HEK293 (cell line): ENCODE results near the gene CRLF2.

Experiments
- CTCF ChIA-PET: fragments of 350-600 bp; formaldehyde crosslinking; extraction: SDS; loops from one replicate; lab custom pipeline; 2021; ENCODE audit warnings: antibody characterized with exemption; lab: Yijun Ruan, JAX
- POLR2A ChIA-PET: fragments of 300-600 bp; formaldehyde crosslinking; extraction: SDS; loops from one replicate; lab custom pipeline; 2020; ENCODE audit warnings: antibody characterized with exemption, inconsistent platforms; lab: Yijun Ruan, JAX
- H3K27ac ChIP-seq: fragments of 200-500 bp; sonication (Bioruptor generic); 2 replicates; pipeline ENCODE4 v1.5.1; 2014; ENCODE audit warnings: low read depth, low read length, control low read depth, inconsistent platforms; ENCODE audit errors: extremely low read depth
- H3K36me3 ChIP-seq, 2 experiments: fragments of 200-500 bp in 1 of 2; sonication (Bioruptor generic) in 1 of 2; 1 replicate in 1 of 2; 2 replicates in 1 of 2; pipeline ENCODE4 v1.5.1; 2014 to 2017; ENCODE audit warnings: inconsistent platforms in 2 of 2, low read length in 2 of 2; ENCODE audit not compliant: control insufficient read depth in 2 of 2, insufficient read depth in 1 of 2
- H3K4me1 ChIP-seq: fragments of 200-500 bp; sonication (Bioruptor generic); 2 replicates; pipeline ENCODE4 v1.5.1; 2014; ENCODE audit warnings: mild to moderate bottlenecking, low read length, inconsistent platforms; ENCODE audit not compliant: control insufficient read depth, insufficient read depth
- H3K4me3 ChIP-seq: 2 replicates; pipeline ENCODE4 v1.5.1; 2011; ENCODE audit warnings: low read depth, mild to moderate bottlenecking, control low read depth, low read length, moderate library complexity
- H3K9me3 ChIP-seq: fragments of 200-500 bp; sonication (Bioruptor generic); 2 replicates; pipeline ENCODE4 v1.5.1; 2014; ENCODE audit warnings: low read depth, low read length, inconsistent platforms; ENCODE audit not compliant: control insufficient read depth, insufficient read depth
- EGR2 ChIP-seq: fragments of 450-650 bp; formaldehyde crosslinking; IDR thresholded peaks from 2 replicates; pipeline ENCODE4 v1.5.1; 2016; ENCODE audit warnings: low read depth, missing biosample characterization, missing genetic modification characterization
- GLIS1 ChIP-seq: fragments of 450-650 bp; formaldehyde crosslinking; IDR thresholded peaks from 2 replicates; pipeline ENCODE4 v1.5.1; 2016; ENCODE audit warnings: missing biosample characterization, missing genetic modification characterization
- KLF10 ChIP-seq: fragments of 450-650 bp; IDR thresholded peaks from 2 replicates; pipeline ENCODE4 v1.5.1; 2018; ENCODE audit warnings: missing biosample characterization, mild to moderate bottlenecking, missing genetic modification characterization
- MEIS1 ChIP-seq: sonication (generic); formaldehyde crosslinking; IDR thresholded peaks from 2 replicates; pipeline ENCODE4 v1.8.1; 2022; ENCODE audit warnings: missing genetic modification reagents, mild to moderate bottlenecking, borderline replicate concordance
- RBAK ChIP-seq: fragments of 450-650 bp; formaldehyde crosslinking; IDR thresholded peaks from 2 replicates; pipeline ENCODE4 v1.5.1; 2016; ENCODE audit warnings: missing biosample characterization, missing genetic modification characterization
- ZBTB17 ChIP-seq: fragments of 450-650 bp; formaldehyde crosslinking; IDR thresholded peaks from 2 replicates; pipeline ENCODE4 v1.5.1; 2016; ENCODE audit warnings: missing biosample characterization, missing genetic modification characterization
- ZBTB20 ChIP-seq: fragments of 450-650 bp; formaldehyde crosslinking; IDR thresholded peaks from 2 replicates; pipeline ENCODE4 v1.5.1; 2016; ENCODE audit warnings: missing biosample characterization, missing genetic modification characterization
- ZFP69B ChIP-seq: fragments of 450-650 bp; formaldehyde crosslinking; IDR thresholded peaks from 2 replicates; pipeline ENCODE4 v1.5.1; 2016; ENCODE audit warnings: missing biosample characterization, missing genetic modification characterization
- ZNF366 ChIP-seq: fragments of 450-650 bp; formaldehyde crosslinking; conservative IDR thresholded peaks from 2 replicates; pipeline ENCODE4 v1.5.1; 2016; ENCODE audit warnings: missing biosample characterization, missing genetic modification characterization
- ZNF423 ChIP-seq: fragments of 450-650 bp; formaldehyde crosslinking; IDR thresholded peaks from 2 replicates; pipeline ENCODE4 v1.5.1; 2016; ENCODE audit warnings: missing biosample characterization, missing genetic modification characterization
- ZNF433 ChIP-seq: fragments of 450-650 bp; formaldehyde crosslinking; IDR thresholded peaks from 2 replicates; pipeline ENCODE4 v1.5.1; 2016; ENCODE audit warnings: missing biosample characterization, missing genetic modification characterization, low read depth
- ZNF514 ChIP-seq: fragments of 450-650 bp; formaldehyde crosslinking; IDR thresholded peaks from 2 replicates; pipeline ENCODE4 v1.5.1; 2016; ENCODE audit warnings: missing biosample characterization, missing genetic modification characterization
- ZNF529 ChIP-seq: fragments of 450-650 bp; formaldehyde crosslinking; IDR thresholded peaks from 2 replicates; pipeline ENCODE4 v1.5.1; 2017; ENCODE audit warnings: missing genetic modification characterization, missing biosample characterization; ENCODE audit not compliant: insufficient replicate concordance
- ZNF654 ChIP-seq: fragments of 450-650 bp; formaldehyde crosslinking; IDR thresholded peaks from 2 replicates; pipeline ENCODE4 v1.5.1; 2016; ENCODE audit warnings: low read depth, missing biosample characterization, missing genetic modification characterization
- ZNF670 ChIP-seq: fragments of 450-650 bp; formaldehyde crosslinking; IDR thresholded peaks from 2 replicates; pipeline ENCODE4 v1.5.1; 2016; ENCODE audit warnings: missing biosample characterization, missing genetic modification characterization, low read depth
- ZSCAN30 ChIP-seq: fragments of 450-650 bp; IDR thresholded peaks from 2 replicates; pipeline ENCODE4 v1.5.1; 2018; ENCODE audit warnings: missing biosample characterization, mild to moderate bottlenecking, missing genetic modification characterization, moderate library complexity
- TF ChIP-seq, protein P1 (sequence below): fragments of 450-650 bp; formaldehyde crosslinking; IDR thresholded peaks from 2 replicates; pipeline ENCODE4 v1.5.1; 2016; ENCODE audit warnings: missing biosample characterization, missing genetic modification characterization
- TF ChIP-seq, protein P2 (sequence below): fragments of 450-650 bp; formaldehyde crosslinking; IDR thresholded peaks from 2 replicates; pipeline ENCODE4 v1.5.1; 2016; ENCODE audit warnings: missing biosample characterization, missing genetic modification characterization
- TF ChIP-seq, protein P3 (sequence below): fragments of 450-650 bp; formaldehyde crosslinking; IDR thresholded peaks from 2 replicates; pipeline ENCODE4 v1.5.1; 2016; ENCODE audit warnings: missing biosample characterization, missing genetic modification characterization
- TF ChIP-seq, protein P4 (sequence below): fragments of 450-650 bp; formaldehyde crosslinking; IDR thresholded peaks from 2 replicates; pipeline ENCODE4 v1.5.1; 2017; ENCODE audit warnings: missing biosample characterization, missing genetic modification characterization
- TF ChIP-seq, protein P5 (sequence below): fragments of 450-650 bp; formaldehyde crosslinking; IDR thresholded peaks from 2 replicates; pipeline ENCODE4 v1.5.1; 2016; ENCODE audit warnings: missing biosample characterization, missing genetic modification characterization
- TF ChIP-seq, protein P6 (sequence below): fragments of 450-650 bp; formaldehyde crosslinking; IDR thresholded peaks from 2 replicates; pipeline ENCODE4 v1.5.1; 2016; ENCODE audit warnings: missing biosample characterization, missing genetic modification characterization
- TF ChIP-seq, protein P7 (sequence below): fragments of 450-650 bp; formaldehyde crosslinking; IDR thresholded peaks from 2 replicates; pipeline ENCODE4 v1.5.1; 2016; ENCODE audit warnings: missing biosample characterization, missing genetic modification characterization
- TF ChIP-seq, protein P8 (sequence below): fragments of 450-650 bp; formaldehyde crosslinking; IDR thresholded peaks from 2 replicates; pipeline ENCODE4 v1.5.1; 2016; ENCODE audit warnings: missing biosample characterization, missing genetic modification characterization

Gene CRLF2

DNA sequence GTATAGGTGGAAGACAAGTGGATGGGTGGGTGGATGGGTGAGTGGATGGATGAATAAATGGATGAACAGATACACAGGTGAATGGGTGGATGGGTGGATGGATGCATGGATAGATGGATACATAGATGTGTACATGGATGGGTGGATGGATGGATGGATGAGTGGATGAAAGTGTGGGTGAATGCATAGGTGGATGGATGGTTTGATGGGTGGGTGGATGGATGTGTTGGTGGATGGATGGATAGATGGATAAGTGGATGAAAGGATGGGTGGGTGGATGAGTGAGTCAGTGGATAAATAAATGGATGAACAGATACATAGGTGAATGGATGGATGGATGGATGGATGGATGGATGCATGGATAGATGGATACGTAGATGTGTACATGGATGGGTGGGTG, 1.6 kb downstream of the CRLF2 start (continued):
- no peak for TF ChIP-seq ZFP69B
- TF ChIP-seq, protein P1, sequence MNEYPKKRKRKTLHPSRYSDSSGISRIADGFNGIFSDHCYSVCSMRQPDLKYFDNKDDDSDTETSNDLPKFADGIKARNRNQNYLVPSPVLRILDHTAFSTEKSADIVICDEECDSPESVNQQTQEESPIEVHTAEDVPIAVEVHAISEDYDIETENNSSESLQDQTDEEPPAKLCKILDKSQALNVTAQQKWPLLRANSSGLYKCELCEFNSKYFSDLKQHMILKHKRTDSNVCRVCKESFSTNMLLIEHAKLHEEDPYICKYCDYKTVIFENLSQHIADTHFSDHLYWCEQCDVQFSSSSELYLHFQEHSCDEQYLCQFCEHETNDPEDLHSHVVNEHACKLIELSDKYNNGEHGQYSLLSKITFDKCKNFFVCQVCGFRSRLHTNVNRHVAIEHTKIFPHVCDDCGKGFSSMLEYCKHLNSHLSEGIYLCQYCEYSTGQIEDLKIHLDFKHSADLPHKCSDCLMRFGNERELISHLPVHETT = no peak
- TF ChIP-seq, protein P2, sequence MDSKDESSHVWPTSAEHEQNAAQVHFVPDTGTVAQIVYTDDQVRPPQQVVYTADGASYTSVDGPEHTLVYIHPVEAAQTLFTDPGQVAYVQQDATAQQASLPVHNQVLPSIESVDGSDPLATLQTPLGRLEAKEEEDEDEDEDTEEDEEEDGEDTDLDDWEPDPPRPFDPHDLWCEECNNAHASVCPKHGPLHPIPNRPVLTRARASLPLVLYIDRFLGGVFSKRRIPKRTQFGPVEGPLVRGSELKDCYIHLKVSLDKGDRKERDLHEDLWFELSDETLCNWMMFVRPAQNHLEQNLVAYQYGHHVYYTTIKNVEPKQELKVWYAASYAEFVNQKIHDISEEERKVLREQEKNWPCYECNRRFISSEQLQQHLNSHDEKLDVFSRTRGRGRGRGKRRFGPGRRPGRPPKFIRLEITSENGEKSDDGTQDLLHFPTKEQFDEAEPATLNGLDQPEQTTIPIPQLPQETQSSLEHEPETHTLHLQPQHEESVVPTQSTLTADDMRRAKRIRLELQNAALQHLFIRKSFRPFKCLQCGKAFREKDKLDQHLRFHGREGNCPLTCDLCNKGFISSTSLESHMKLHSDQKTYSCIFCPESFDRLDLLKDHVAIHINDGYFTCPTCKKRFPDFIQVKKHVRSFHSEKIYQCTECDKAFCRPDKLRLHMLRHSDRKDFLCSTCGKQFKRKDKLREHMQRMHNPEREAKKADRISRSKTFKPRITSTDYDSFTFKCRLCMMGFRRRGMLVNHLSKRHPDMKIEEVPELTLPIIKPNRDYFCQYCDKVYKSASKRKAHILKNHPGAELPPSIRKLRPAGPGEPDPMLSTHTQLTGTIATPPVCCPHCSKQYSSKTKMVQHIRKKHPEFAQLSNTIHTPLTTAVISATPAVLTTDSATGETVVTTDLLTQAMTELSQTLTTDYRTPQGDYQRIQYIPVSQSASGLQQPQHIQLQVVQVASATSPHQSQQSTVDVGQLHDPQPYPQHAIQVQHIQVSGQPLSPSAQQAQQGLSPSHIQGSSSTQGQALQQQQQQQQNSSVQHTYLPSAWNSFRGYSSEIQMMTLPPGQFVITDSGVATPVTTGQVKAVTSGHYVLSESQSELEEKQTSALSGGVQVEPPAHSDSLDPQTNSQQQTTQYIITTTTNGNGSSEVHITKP (tag by site-specific recombination) = no peak
- TF ChIP-seq, protein P3, sequence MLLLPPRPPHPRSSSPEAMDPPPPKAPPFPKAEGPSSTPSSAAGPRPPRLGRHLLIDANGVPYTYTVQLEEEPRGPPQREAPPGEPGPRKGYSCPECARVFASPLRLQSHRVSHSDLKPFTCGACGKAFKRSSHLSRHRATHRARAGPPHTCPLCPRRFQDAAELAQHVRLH = no peak
- TF ChIP-seq EGR2 (tag by site-specific recombination) = peak; percentile 86
- TF ChIP-seq, protein P4, sequence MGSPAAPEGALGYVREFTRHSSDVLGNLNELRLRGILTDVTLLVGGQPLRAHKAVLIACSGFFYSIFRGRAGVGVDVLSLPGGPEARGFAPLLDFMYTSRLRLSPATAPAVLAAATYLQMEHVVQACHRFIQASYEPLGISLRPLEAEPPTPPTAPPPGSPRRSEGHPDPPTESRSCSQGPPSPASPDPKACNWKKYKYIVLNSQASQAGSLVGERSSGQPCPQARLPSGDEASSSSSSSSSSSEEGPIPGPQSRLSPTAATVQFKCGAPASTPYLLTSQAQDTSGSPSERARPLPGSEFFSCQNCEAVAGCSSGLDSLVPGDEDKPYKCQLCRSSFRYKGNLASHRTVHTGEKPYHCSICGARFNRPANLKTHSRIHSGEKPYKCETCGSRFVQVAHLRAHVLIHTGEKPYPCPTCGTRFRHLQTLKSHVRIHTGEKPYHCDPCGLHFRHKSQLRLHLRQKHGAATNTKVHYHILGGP (tag by site-specific recombination) = no peak
- TF ChIP-seq ZNF366 (tag by site-specific recombination) = peak; percentile 74
- TF ChIP-seq ZSCAN30 (tag by site-specific recombination) = no peak
- TF ChIP-seq, protein P5, sequence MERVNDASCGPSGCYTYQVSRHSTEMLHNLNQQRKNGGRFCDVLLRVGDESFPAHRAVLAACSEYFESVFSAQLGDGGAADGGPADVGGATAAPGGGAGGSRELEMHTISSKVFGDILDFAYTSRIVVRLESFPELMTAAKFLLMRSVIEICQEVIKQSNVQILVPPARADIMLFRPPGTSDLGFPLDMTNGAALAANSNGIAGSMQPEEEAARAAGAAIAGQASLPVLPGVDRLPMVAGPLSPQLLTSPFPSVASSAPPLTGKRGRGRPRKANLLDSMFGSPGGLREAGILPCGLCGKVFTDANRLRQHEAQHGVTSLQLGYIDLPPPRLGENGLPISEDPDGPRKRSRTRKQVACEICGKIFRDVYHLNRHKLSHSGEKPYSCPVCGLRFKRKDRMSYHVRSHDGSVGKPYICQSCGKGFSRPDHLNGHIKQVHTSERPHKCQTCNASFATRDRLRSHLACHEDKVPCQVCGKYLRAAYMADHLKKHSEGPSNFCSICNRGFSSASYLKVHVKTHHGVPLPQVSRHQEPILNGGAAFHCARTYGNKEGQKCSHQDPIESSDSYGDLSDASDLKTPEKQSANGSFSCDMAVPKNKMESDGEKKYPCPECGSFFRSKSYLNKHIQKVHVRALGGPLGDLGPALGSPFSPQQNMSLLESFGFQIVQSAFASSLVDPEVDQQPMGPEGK = no peak
- TF ChIP-seq ZNF670 = no peak
- TF ChIP-seq, protein P6, sequence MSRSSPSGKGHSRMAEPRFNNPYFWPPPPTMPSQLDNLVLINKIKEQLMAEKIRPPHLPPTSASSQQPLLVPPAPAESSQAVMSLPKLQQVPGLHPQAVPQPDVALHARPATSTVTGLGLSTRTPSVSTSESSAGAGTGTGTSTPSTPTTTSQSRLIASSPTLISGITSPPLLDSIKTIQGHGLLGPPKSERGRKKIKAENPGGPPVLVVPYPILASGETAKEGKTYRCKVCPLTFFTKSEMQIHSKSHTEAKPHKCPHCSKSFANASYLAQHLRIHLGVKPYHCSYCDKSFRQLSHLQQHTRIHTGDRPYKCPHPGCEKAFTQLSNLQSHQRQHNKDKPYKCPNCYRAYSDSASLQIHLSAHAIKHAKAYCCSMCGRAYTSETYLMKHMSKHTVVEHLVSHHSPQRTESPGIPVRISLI (tag by site-specific recombination) = no peak
- TF ChIP-seq MEIS1 (CRISPR knock-in tag) = no peak
- peak; percentile 78; the same call in 1 of the 2 replicates for TF ChIP-seq ZBTB17 (tag by site-specific recombination)
- no peak for TF ChIP-seq ZBTB20 (tag by site-specific recombination)
- no peak for TF ChIP-seq ZNF514 (tag by site-specific recombination)
- TF ChIP-seq ZNF423 (tag by site-specific recombination) = no peak

DNA sequence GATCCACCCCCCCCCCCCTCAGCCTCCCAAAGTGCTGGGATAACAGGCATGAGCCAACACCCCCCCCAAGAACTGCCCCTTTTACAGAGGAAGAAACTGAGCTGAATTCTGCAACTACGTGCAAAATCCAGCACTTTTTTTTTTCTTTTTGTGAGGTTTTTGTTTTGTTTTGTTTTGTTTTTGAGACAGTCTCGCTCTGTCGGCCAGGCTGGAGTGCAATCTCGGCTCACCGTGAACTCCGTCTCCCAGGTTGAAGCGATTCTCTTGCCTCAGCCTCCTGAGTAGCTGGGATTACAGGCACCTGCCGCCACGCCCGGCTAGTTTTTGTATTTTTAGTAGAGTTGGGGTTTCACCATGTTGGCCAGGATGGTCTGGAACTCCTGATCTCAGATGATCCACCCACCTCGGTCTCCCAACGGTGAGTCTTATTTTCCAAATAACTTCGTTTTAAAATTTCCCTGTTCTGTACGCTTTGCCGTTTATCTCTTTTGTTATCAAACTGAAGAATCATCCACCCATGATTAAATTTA, 4.9 kb downstream of the CRLF2 start:
- Histone ChIP-seq H3K36me3 (no peaks in the 10 kb centered on the region), H3K4me3 (no peak overlapping the region), H3K9me3 (no peaks in the 10 kb centered on the region), H3K4me1 (no peaks in the 10 kb centered on the region), H3K27ac (no peak overlapping the region)
- ChIA-PET CTCF (no interaction called here), POLR2A (no interaction called here)
- no peak for TF ChIP-seq ZNF433 (tag by site-specific recombination)
- TF ChIP-seq KLF10 = no peak
- no peak for TF ChIP-seq ZNF654 (tag by site-specific recombination)
- no peak for TF ChIP-seq GLIS1 (tag by site-specific recombination)
- no peak for TF ChIP-seq ZNF529 (tag by site-specific recombination)
- TF ChIP-seq, protein P7, sequence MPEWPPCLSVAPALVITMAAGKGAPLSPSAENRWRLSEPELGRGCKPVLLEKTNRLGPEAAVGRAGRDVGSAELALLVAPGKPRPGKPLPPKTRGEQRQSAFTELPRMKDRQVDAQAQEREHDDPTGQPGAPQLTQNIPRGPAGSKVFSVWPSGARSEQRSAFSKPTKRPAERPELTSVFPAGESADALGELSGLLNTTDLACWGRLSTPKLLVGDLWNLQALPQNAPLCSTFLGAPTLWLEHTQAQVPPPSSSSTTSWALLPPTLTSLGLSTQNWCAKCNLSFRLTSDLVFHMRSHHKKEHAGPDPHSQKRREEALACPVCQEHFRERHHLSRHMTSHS = no peak
- TF ChIP-seq, protein P8, sequence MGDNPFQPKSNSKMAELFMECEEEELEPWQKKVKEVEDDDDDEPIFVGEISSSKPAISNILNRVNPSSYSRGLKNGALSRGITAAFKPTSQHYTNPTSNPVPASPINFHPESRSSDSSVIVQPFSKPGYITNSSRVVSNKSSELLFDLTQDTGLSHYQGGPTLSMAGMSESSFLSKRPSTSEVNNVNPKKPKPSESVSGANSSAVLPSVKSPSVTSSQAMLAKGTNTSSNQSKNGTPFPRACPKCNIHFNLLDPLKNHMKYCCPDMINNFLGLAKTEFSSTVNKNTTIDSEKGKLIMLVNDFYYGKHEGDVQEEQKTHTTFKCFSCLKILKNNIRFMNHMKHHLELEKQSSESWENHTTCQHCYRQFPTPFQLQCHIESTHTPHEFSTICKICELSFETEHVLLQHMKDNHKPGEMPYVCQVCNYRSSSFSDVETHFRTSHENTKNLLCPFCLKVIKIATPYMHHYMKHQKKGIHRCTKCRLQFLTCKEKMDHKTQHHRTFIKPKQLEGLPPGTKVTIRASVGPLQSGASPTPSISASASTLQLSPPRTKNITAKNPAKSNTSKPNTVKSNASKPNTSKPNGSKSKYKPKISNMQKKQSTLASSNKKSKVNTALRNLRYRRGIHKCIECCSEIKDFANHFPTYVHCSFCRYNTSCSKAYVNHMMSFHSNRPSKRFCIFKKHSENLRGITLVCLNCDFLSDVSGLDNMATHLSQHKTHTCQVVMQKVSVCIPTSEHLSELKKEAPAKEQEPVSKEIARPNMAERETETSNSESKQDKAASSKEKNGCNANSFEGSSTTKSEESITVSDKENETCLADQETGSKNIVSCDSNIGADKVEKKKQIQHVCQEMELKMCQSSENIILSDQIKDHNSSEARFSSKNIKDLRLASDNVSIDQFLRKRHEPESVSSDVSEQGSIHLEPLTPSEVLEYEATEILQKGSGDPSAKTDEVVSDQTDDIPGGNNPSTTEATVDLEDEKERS (tag by site-specific recombination) = no peak
- TF ChIP-seq ZFP69B = no peak
- no peak for TF ChIP-seq RBAK
